SU-DHL-6 (cell line): Measurements from ENCODE around the gene SCGB3A1.

ENCODE experiments used
- EZH2phosphoT487 ChIP-seq: fragments of 200-600 bp; sonication (generic), shearing (Covaris generic); conservative IDR thresholded peaks from 2 replicates; pipeline ENCODE4 v1.6.1; 2018; ENCODE audit warnings: mild to moderate bottlenecking, antibody characterized with exemption, low read length, moderate library complexity, mixed read lengths
- TF ChIP-seq, protein P1 (sequence below): fragments of 200-600 bp; sonication (generic); IDR thresholded peaks from one replicate; pipeline ENCODE4 v1.5.1; 2017; ENCODE audit warnings: antibody characterized with exemption, mild to moderate bottlenecking, low read length, moderate library complexity; ENCODE audit not compliant: insufficient read depth, poor library complexity, severe bottlenecking

DNA sequence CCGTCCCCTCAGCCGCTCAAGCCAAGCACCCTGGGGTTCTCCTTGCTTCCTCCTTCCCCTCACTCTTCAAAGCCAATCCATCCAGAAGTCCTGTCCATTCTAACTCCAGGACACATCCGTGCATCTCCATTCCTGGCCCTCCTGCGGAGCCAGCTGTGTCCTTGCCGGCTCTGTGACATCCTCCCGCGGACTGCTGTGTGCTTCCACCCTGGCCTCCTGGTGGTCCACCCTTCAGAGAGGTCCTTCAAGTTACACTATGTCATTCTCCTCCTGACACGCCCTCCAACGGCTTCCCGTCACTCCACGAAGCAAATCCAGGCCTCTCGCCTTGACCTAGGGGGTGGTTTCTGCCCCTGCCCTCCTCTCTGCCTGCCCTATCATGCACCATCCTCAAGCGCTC, 13.0 kb upstream of the SCGB3A1 start:
- TF ChIP-seq, protein P1, sequence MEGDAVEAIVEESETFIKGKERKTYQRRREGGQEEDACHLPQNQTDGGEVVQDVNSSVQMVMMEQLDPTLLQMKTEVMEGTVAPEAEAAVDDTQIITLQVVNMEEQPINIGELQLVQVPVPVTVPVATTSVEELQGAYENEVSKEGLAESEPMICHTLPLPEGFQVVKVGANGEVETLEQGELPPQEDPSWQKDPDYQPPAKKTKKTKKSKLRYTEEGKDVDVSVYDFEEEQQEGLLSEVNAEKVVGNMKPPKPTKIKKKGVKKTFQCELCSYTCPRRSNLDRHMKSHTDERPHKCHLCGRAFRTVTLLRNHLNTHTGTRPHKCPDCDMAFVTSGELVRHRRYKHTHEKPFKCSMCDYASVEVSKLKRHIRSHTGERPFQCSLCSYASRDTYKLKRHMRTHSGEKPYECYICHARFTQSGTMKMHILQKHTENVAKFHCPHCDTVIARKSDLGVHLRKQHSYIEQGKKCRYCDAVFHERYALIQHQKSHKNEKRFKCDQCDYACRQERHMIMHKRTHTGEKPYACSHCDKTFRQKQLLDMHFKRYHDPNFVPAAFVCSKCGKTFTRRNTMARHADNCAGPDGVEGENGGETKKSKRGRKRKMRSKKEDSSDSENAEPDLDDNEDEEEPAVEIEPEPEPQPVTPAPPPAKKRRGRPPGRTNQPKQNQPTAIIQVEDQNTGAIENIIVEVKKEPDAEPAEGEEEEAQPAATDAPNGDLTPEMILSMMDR, result no peak
- TF ChIP-seq EZH2phosphoT487, result no peak
